GM23338 (cell line): Measurements from ENCODE around the gene MED13L. TPM values are rescaled to one million over a fixed set of nuclear protein-coding genes. Genes with fewer than 3 reads are reported as not detected.

Experiments
- ATAC-seq: fragments of 200-7000 bp; cut with Tn5 transposase; 3 replicates; pipeline ENCODE4 v1.9.1; 2020
- DNase-seq: peaks from one replicate; pipeline ENCODE4 v3.0.0-alpha.2; 2015; ENCODE audit warnings: low spot score
- H2AFZ ChIP-seq: fragments of 200-600 bp; sonication (generic); 2 replicates; pipeline ENCODE4 v1.8.0; 2016; ENCODE audit warnings: antibody characterized with exemption, mild to moderate bottlenecking, moderate library complexity
- H3F3A ChIP-seq: fragments of 200-600 bp; sonication (generic); replicated peaks from 2 replicates; pipeline ENCODE4 v1.8.0; 2017; ENCODE audit warnings: antibody characterized with exemption, mixed run types, low read depth
- H3K27ac ChIP-seq: fragments of 200-600 bp; sonication (generic); 2 replicates; pipeline ENCODE4 v1.6.1; 2016; ENCODE audit warnings: low read depth
- H3K27me3 ChIP-seq: fragments of 200-600 bp; sonication (generic); 2 replicates; pipeline ENCODE4 v1.8.0; 2016; ENCODE audit warnings: mild to moderate bottlenecking, mixed run types, moderate library complexity; ENCODE audit not compliant: insufficient read depth
- H3K36me3 ChIP-seq: fragments of 200-600 bp; sonication (generic); 2 replicates; pipeline ENCODE4 v1.8.0; 2016; ENCODE audit warnings: mild to moderate bottlenecking; ENCODE audit not compliant: insufficient read depth
- H3K4me1 ChIP-seq: fragments of 200-600 bp; sonication (generic); 2 replicates; pipeline ENCODE4 v1.8.0; 2016; ENCODE audit warnings: mild to moderate bottlenecking, moderate library complexity; ENCODE audit not compliant: insufficient read depth
- H3K4me2 ChIP-seq: fragments of 200-600 bp; sonication (generic); 2 replicates; pipeline ENCODE4 v1.7.1; 2017; ENCODE audit warnings: mixed run types
- H3K4me3 ChIP-seq: fragments of 200-600 bp; sonication (generic); 2 replicates; pipeline ENCODE4 v1.6.1; 2016; ENCODE audit warnings: mixed run types
- H3K79me2 ChIP-seq: fragments of 200-600 bp; sonication (generic); replicated peaks from 2 replicates; pipeline ENCODE4 v1.8.0; 2017; ENCODE audit warnings: mild to moderate bottlenecking; ENCODE audit not compliant: insufficient read depth
- H3K9me2 ChIP-seq: fragments of 200-600 bp; sonication (generic); 2 replicates; pipeline ENCODE4 v1.8.0; 2017; ENCODE audit not compliant: insufficient read depth
- H4K20me1 ChIP-seq: fragments of 200-600 bp; sonication (generic); replicated peaks from 2 replicates; pipeline ENCODE4 v1.8.0; 2017; ENCODE audit warnings: mild to moderate bottlenecking; ENCODE audit not compliant: insufficient read depth
- H3K27ac Mint-ChIP-seq: 2 replicates; pipeline ENCODE4 v1.8.0; 2020; ENCODE audit warnings: inconsistent platforms, mild to moderate bottlenecking, moderate library complexity, mixed read lengths
- H3K27me3 Mint-ChIP-seq: 3 replicates; pipeline ENCODE4 v1.8.0; 2022; ENCODE audit warnings: low read depth, mild to moderate bottlenecking, moderate library complexity, mixed read lengths, inconsistent platforms; ENCODE audit not compliant: insufficient read depth, poor library complexity
- H3K36me3 Mint-ChIP-seq: 3 replicates; pipeline ENCODE4 v1.8.0; 2021; ENCODE audit warnings: low read depth, mild to moderate bottlenecking, inconsistent platforms, moderate library complexity, mixed read lengths
- H3K4me1 Mint-ChIP-seq: 3 replicates; pipeline ENCODE4 v1.8.0; 2020; ENCODE audit warnings: mild to moderate bottlenecking, inconsistent platforms, mixed read lengths
- H3K4me3 Mint-ChIP-seq: 3 replicates; pipeline ENCODE4 v1.8.0; 2021; ENCODE audit warnings: moderate library complexity, mild to moderate bottlenecking, inconsistent platforms, mixed read lengths
- H3K9me3 Mint-ChIP-seq: 3 replicates; pipeline ENCODE4 v1.8.0; 2020; ENCODE audit warnings: moderate library complexity, mild to moderate bottlenecking, inconsistent platforms, mixed read lengths
- CREB1 ChIP-seq: fragments of 250-450 bp; sonication (Bioruptor Pico); IDR thresholded peaks from 2 replicates; pipeline ENCODE4 v1.5.0; 2020; ENCODE audit warnings: low read depth, mild to moderate bottlenecking, moderate library complexity
- CTCF ChIP-seq, 2 experiments: fragments of 200-600 bp in 1 of 2; sonication (generic) in 1 of 2; conservative IDR thresholded peaks; 2 replicates each; pipeline versions ENCODE4 v1.5.1 to v1.6.1; 2016 to 2017; ENCODE audit warnings: antibody characterized with exemption in 2 of 2, low read depth in 2 of 2, mild to moderate bottlenecking in 2 of 2, moderate library complexity in 1 of 2
- ETS1 ChIP-seq: IDR thresholded peaks from 2 replicates; pipeline ENCODE4 v1.6.1; 2016; ENCODE audit warnings: antibody characterized with exemption
- EZH2 ChIP-seq: fragments of 200-600 bp; sonication (generic); IDR thresholded peaks from one replicate; pipeline ENCODE4 v1.8.0; 2017; ENCODE audit warnings: antibody characterized with exemption, mild to moderate bottlenecking, low read depth; ENCODE audit not compliant: unreplicated experiment
- EZH2phosphoT487 ChIP-seq: fragments of 200-600 bp; sonication (generic); IDR thresholded peaks from one replicate; pipeline ENCODE4 v1.8.1; 2018; ENCODE audit warnings: antibody characterized with exemption; ENCODE audit not compliant: unreplicated experiment
- JUNB ChIP-seq: IDR thresholded peaks from one replicate; pipeline ENCODE4 v1.6.1; 2016; ENCODE audit warnings: antibody characterized with exemption; ENCODE audit not compliant: unreplicated experiment
- NANOG ChIP-seq: IDR thresholded peaks from 2 replicates; pipeline ENCODE4 v1.6.1; 2016; ENCODE audit warnings: antibody characterized with exemption, borderline replicate concordance
- POLR2AphosphoS5 ChIP-seq: IDR thresholded peaks from 2 replicates; pipeline ENCODE4 v1.6.1; 2016; ENCODE audit warnings: antibody characterized with exemption, low read depth
- REST ChIP-seq: IDR thresholded peaks from one replicate; pipeline ENCODE4 v1.6.1; 2018; ENCODE audit warnings: antibody characterized with exemption; ENCODE audit not compliant: unreplicated experiment
- STAT1 ChIP-seq: IDR thresholded peaks from one replicate; pipeline ENCODE4 v1.6.1; 2016; ENCODE audit warnings: antibody characterized with exemption; ENCODE audit not compliant: unreplicated experiment
- ZNF114 ChIP-seq: fragments of 250-450 bp; sonication (Bioruptor Pico); IDR thresholded peaks from 2 replicates; pipeline ENCODE4 v1.5.0; 2020; ENCODE audit warnings: mild to moderate bottlenecking, moderate library complexity
- ZNF331 ChIP-seq: fragments of 250-450 bp; sonication (Bioruptor Pico); IDR thresholded peaks from 2 replicates; pipeline ENCODE4 v1.5.0; 2020; ENCODE audit warnings: low read depth, mild to moderate bottlenecking, moderate library complexity
- ZNF462 ChIP-seq: fragments of 250-450 bp; sonication (Bioruptor Pico); IDR thresholded peaks from 2 replicates; pipeline ENCODE4 v1.5.0; 2020; ENCODE audit warnings: mild to moderate bottlenecking, moderate library complexity
- polyA plus RNA-seq: library from polyadenylated mRNA; unstranded; fragments of >200 nt; fragmentation: Nextera tagmentation; extraction: Ambion mirVana; gene quantifications from 2 replicates; pipeline ENCODE4 v1.2.1, GENCODE V29; 2016
- total RNA-seq: library from RNA; depleted of rRNA; stranded (reverse); fragments of >200 nt; shearing (Covaris generic); gene quantifications from 2 replicates; pipeline ENCODE4 v1.2.3, GENCODE V29; 2014

The MED13L gene
- total and polyA plus RNA-seq, 2 experiments from 2014 or later, result 20.9 to 73.6 TPM

GRCh38 chr12:115966376-115966775, 311.1 kb downstream of the MED13L start:
- H3K36me3 ChIP-seq, result peaks cover 18% of the 10 kb centered on the region

More at GRCh38 chr12:115966376-115966775, 311.1 kb downstream of the MED13L start:
- ATAC-seq (no peak), DNase-seq (no peak)
- H3K4me3 Mint-ChIP-seq, result no peak overlapping the region
- H4K20me1 ChIP-seq, result no peaks in the 10 kb centered on the region
- H3K4me1 ChIP-seq, result no peaks in the 10 kb centered on the region
- no peak overlapping the region for H2AFZ ChIP-seq
- H3K27ac ChIP-seq, result no peak overlapping the region
- H3K4me3 ChIP-seq, result no peak overlapping the region
- H3F3A ChIP-seq, result no peaks in the 10 kb centered on the region
- peaks cover 47% of the 10 kb centered on the region for H3K36me3 Mint-ChIP-seq
- no peaks in the 10 kb centered on the region for H3K9me2 ChIP-seq
- no peak overlapping the region for H3K4me2 ChIP-seq
- H3K27me3 ChIP-seq, result no peaks in the 10 kb centered on the region
- no peaks in the 10 kb centered on the region for H3K9me3 Mint-ChIP-seq
- peaks cover 2% of the 10 kb centered on the region for H3K27me3 Mint-ChIP-seq
- no peaks in the 10 kb centered on the region for H3K4me1 Mint-ChIP-seq
- TF ChIP-seq STAT1, result no peak
- TF ChIP-seq ETS1, result no peak
- TF ChIP-seq JUNB, result no peak
- no peak for TF ChIP-seq CTCF (conservative IDR thresholded peaks at IDR 0.05; ENCODE audit: low read depth in 2 of 2)
- no peak for TF ChIP-seq NANOG
- TF ChIP-seq EZH2phosphoT487, result no peak
- TF ChIP-seq CREB1 (CRISPR knock-in tag), result no peak
- TF ChIP-seq REST, result no peak
- TF ChIP-seq POLR2AphosphoS5, result no peak
- no peak for TF ChIP-seq ZNF114 (CRISPR knock-in tag)
- TF ChIP-seq EZH2, result no peak
- TF ChIP-seq ZNF331, result no peak
- TF ChIP-seq ZNF462 (CRISPR knock-in tag), result no peak
- H3K79me2 ChIP-seq, result no peaks in the 10 kb centered on the region
- no peak overlapping the region for H3K27ac Mint-ChIP-seq
